IPS-18a (cell line): Measurements from ENCODE around the gene B4GALNT3.

ENCODE experiments used
- H3K27ac ChIP-seq: one replicate; pipeline ENCODE4 v1.5.1; 2013; ENCODE audit warnings: low read length
- H3K27me3 ChIP-seq: one replicate; pipeline ENCODE4 v1.6.1; 2013; ENCODE audit warnings: mild to moderate bottlenecking, low read length; ENCODE audit not compliant: control insufficient read depth, insufficient read depth
- H3K36me3 ChIP-seq: one replicate; pipeline ENCODE4 v1.6.1; 2013; ENCODE audit warnings: low read depth, low read length; ENCODE audit not compliant: control insufficient read depth
- H3K4me1 ChIP-seq: one replicate; pipeline ENCODE4 v1.6.1; 2013; ENCODE audit warnings: low read depth, low read length; ENCODE audit not compliant: control insufficient read depth
- H3K4me3 ChIP-seq: one replicate; pipeline ENCODE4 v1.5.1; 2013; ENCODE audit warnings: low read length
- H3K9ac ChIP-seq: one replicate; pipeline ENCODE4 v1.6.1; 2013; ENCODE audit warnings: mild to moderate bottlenecking, low read length, moderate library complexity
- H3K9me3 ChIP-seq: one replicate; pipeline ENCODE4 v1.6.1; 2013; ENCODE audit warnings: low read depth, low read length; ENCODE audit not compliant: control insufficient read depth

Gene B4GALNT3

DNA sequence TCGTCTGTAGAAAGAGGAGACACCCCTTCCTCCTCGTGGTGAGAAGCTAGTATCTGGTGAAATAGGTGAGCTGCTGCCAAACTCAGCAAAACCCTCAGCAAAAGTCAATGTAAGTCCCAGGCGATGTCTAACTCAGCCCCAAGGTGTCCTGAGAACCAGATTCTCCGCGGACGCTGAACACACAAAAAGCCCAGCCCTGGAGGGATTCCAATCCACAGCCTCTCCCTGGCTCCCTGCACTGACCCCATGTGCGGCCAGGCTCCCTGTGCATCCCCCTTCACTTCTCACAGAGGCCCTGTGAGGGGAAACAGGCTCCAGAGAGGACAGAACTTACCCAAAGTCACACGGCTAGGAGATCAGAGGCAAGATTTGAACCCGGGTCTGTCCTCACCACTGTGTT is 122.0 kb downstream of the B4GALNT3 start:
- H3K4me3 ChIP-seq: no peak overlapping the region
- no peak overlapping the region for H3K27ac ChIP-seq
- H3K9ac ChIP-seq: no peak overlapping the region
- no peaks in the 10 kb centered on the region for H3K36me3 ChIP-seq
- peaks cover 3% of the 10 kb centered on the region for H3K27me3 ChIP-seq
- H3K4me1 ChIP-seq: peaks cover 7% of the 10 kb centered on the region
- H3K9me3 ChIP-seq: no peaks in the 10 kb centered on the region

DNA sequence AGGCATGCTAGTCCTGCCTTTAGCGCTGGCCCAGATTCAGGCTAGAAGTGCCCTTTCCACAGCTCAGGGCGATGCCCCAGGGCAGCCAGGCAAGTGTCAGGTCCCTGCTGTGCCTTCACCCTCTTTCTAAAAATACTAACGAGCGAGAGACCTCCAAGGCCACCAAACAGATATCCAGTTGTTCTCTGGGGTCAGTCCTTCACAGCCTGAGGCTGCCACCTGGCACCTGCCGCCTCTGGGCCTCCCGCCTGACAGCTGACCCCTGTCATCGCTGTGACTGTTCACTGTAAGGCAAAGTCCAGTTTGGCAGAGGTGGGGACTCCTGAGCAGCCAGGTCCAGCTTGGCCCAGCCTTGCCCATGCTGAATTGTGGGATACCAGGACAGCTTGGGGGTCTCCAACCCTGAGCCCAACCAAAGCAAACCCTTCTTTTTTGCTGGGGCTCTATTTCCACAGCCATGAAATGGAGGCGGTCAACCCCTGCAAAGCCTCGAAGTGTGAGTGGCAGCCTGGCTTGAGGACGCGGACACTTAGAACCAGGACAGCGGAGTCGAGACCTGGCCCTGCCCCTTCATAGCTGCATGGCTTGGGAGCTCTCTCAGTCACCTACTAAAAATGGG is 123.6 kb downstream of the B4GALNT3 start:
- Histone ChIP-seq H3K36me3 (no peaks in the 10 kb centered on the region), H3K9me3 (no peaks in the 10 kb centered on the region), H3K4me3 (no peak overlapping the region), H3K27ac (no peak overlapping the region), H3K9ac (no peak overlapping the region), H3K27me3 (no peaks in the 10 kb centered on the region), H3K4me1 (peaks cover 7% of the 10 kb centered on the region)

DNA sequence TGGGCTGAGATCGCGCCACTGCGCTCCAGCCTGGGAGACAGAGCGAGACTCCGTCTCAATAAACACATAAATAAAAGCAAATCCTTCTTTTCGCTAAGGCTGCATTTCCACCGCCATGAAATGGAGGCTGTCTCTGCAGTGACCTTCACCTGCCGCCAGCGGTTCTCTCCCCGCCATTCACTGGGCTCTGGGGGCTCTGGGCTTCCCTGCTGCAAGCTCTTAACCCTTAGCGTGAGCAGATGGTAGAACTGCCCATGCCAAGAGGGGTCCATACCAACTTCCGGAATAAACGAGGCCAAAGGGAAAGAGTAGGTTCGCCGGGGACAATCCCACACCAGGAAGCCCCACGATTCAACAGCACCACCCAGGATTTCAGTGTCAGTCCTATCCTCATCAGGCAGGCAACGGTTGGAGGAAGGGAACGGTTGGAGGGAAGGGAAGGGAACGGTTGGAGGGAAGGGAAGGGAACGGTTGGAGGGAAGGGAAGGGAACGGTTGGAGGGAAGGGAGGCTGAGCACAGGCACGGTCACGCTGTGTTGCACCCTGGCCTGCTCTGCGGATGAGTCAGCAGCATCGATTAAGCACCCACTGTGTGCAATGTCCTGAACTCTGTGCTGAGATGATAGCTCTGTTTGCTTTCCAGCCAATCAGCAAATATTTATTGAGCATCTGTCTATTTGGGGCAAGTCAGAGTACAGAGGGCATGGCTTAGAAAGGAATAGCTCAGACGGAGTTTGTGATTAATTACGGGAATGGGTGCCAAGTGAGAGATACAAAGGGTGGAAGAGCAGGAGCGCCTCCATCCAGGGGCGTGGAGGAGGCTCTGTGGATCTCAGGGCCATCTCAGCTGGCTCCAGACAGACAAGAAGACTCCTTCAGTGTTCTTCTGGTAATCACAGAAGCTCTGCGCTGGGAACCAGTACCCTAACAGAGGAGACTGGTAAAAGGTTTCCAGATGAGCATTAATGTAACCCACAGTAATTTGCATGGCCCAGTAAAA is 125.6 kb downstream of the B4GALNT3 start:
- no peak overlapping the region for H3K4me3 ChIP-seq
- H3K9me3 ChIP-seq: no peaks in the 10 kb centered on the region
- no peaks in the 10 kb centered on the region for H3K36me3 ChIP-seq
- H3K4me1 ChIP-seq: no peaks in the 10 kb centered on the region
- no peaks in the 10 kb centered on the region for H3K27me3 ChIP-seq
- no peak overlapping the region for H3K9ac ChIP-seq
- no peak overlapping the region for H3K27ac ChIP-seq

GRCh38 chr12:586318-587071 is 126.8 kb downstream of the B4GALNT3 start:
- Histone ChIP-seq H3K27me3 (no peaks in the 10 kb centered on the region), H3K9me3 (no peaks in the 10 kb centered on the region), H3K4me1 (no peaks in the 10 kb centered on the region), H3K4me3 (no peak overlapping the region), H3K9ac (no peak overlapping the region), H3K36me3 (no peaks in the 10 kb centered on the region), H3K27ac (no peak overlapping the region)

DNA sequence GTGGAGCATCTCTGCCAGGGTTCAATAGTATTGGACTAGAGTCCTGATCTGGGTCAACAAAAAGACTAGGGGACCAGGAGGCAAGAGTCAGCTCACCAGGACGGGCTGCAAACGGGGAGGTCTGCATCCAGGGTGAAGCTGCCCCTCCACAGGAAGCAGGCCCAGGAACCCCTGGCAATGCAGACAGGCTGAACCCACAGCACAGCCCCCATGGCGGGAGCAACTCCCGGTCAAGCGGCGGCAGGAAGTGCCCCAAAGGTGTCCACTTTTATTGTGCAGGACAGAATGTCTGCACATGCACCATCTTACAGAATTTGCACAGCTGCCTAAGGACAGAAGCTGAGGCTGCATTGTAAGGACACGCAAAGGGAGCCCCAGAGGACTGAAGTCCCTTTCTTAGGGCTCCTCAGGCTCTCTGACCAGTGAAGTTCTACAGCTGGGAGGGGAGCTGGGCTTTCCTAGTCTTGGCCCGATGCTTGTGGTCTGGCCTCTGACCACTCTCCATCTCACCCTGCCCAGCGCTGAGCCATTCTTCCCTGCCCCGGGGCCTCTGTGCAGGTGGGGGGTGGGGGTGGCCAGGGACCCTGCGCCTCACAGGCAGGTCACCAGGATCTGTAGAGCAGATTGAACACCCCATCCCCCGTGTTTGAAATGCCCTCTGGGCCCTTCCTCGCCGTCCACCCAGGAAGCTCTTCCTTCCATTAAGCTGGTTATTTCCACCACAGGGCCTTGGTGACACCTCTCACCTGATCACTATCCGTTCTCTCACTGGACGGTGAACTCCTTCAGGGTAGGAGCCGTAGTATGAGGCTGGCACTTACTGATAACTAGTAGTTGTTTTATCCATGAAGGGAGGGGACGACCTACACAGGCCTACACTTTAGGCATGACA is 127.6 kb downstream of the B4GALNT3 start:
- Histone ChIP-seq H3K27ac (no peak overlapping the region), H3K36me3 (no peaks in the 10 kb centered on the region), H3K9ac (no peak overlapping the region), H3K4me1 (no peaks in the 10 kb centered on the region), H3K27me3 (no peaks in the 10 kb centered on the region), H3K4me3 (no peak overlapping the region), H3K9me3 (no peaks in the 10 kb centered on the region)

GRCh38 chr12:588024-588322 is 128.2 kb downstream of the B4GALNT3 start:
- Histone ChIP-seq H3K27me3 (no peaks in the 10 kb centered on the region), H3K27ac (no peak overlapping the region), H3K4me3 (no peak overlapping the region), H3K9ac (no peak overlapping the region), H3K36me3 (no peaks in the 10 kb centered on the region), H3K9me3 (no peaks in the 10 kb centered on the region), H3K4me1 (no peaks in the 10 kb centered on the region)

GRCh38 chr12:588646-589045 is 128.9 kb downstream of the B4GALNT3 start:
- Histone ChIP-seq H3K4me1 (no peaks in the 10 kb centered on the region), H3K36me3 (no peaks in the 10 kb centered on the region), H3K9me3 (no peaks in the 10 kb centered on the region), H3K27ac (no peak overlapping the region), H3K27me3 (no peaks in the 10 kb centered on the region), H3K9ac (no peak overlapping the region), H3K4me3 (no peak overlapping the region)

- Histone ChIP-seq H3K27ac (no peak overlapping the region), H3K27me3 (no peaks in the 10 kb centered on the region), H3K9me3 (no peaks in the 10 kb centered on the region), H3K9ac (no peak overlapping the region), H3K36me3 (no peaks in the 10 kb centered on the region), H3K4me3 (no peak overlapping the region), H3K4me1 (no peaks in the 10 kb centered on the region)
Observed at GRCh38 chr12:590206-590750, 130.5 kb downstream of the B4GALNT3 start.

DNA sequence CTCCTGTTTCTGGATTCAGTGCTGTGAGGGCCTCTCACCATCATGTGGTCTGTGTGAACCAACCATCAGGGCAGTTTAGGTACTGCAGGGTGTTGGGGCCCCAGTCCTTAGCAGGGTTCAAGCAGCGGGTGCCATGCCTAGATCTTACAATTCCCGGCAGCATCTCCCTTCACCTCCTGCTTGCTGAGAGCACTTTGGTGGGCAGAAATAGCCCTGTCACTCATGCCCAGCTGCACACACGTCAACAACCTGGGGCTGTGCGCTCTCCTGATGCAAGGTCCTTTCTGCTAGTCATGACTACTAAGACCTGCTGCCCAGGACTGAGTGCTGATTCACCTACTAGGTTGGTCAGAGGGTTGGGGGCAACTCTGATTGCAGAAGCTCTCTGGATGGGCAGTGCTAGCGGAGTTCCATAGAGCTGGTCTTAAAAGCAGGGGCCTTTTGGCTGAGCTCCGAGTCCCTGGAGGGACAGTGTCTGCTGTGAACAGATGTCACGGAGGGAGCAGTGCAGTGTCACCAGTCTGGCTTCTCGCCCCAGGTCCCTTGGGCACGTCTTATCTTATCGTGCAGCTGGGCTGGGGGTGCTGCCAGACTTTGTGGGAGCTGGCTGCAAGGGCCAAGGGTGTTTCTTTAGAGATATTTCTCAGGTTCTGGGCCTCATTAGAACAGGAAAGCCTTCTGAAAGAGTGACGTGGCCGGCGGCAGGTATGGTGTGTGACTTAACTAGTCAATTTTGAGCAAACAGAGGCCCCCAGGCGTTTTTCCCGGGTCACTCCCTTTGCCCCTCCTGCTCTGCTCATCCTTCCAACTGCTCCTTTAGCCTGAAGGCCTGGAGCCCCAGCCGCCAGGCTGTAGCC is 131.7 kb downstream of the B4GALNT3 start:
- no peaks in the 10 kb centered on the region for H3K27me3 ChIP-seq
- no peaks in the 10 kb centered on the region for H3K9me3 ChIP-seq
- no peaks in the 10 kb centered on the region for H3K4me1 ChIP-seq
- no peak overlapping the region for H3K9ac ChIP-seq
- H3K36me3 ChIP-seq: no peaks in the 10 kb centered on the region
- no peak overlapping the region for H3K27ac ChIP-seq
- H3K4me3 ChIP-seq: no peak overlapping the region

DNA sequence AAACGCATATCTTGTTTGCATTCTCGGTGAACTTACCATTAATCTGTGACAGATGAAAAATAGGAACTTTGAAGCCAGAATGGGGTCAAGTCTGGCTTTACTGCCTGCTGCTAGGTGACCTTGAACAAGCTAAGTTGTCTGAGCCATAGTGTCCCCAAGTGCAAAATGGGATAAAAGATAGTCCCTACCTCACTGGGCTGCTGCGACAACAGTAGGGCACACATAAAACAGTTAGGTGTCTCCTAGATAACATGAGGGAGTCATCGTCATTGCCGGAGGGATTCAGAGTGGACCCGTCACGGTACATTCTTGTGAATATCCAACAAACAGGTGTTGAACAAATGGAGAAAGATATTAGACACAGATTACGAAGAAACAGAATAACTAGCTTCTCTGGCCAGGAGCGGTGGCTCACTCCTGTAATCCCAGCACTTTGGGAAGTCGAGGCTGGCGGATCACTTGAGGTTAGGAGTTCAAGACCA is 132.3 kb downstream of the B4GALNT3 start:
- H3K9me3 ChIP-seq: no peaks in the 10 kb centered on the region
- no peak overlapping the region for H3K4me3 ChIP-seq
- no peaks in the 10 kb centered on the region for H3K27me3 ChIP-seq
- no peak overlapping the region for H3K9ac ChIP-seq
- H3K36me3 ChIP-seq: no peaks in the 10 kb centered on the region
- no peak overlapping the region for H3K27ac ChIP-seq
- no peaks in the 10 kb centered on the region for H3K4me1 ChIP-seq
